ENCODE results near the gene NRCAM. TPM values are rescaled to one million over a fixed set of nuclear protein-coding genes. Genes with fewer than 3 reads are reported as not detected.

Gene NRCAM
- total and polyA plus RNA-seq, 10 of the 15 experiments (the other 5 are each of a cell fraction or from before 2014, with no cell fraction given) = 0.30 to 2.0 (median 1.0) TPM

DNA sequence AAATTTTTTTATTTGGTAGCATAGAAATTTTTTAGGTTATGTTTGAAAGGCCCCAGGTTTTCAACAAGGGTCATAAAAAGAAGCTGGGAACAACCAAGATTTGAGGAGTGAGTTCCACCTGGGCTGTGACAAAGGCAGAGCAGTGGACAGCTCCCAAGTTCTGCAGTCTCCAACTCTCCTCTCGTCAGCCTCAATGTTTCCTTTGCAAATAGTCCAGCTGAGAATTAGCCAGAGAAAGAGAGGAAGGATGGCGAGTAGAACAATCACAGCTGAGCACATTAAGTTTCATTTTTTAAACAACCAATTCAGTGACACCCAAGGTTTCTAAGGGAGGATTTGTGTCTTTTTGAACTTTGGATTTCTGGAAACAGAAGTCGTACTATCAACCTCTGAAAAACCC, 143.2 kb downstream of the NRCAM start:
- in situ Hi-C loops (cut with MboI) = no loop called here
- FAIRE-seq = no peak
- no peak overlapping the region for H3K4me2 ChIP-seq (ENCODE audit: control insufficient read depth, insufficient read depth)

More for the DNA sequence above, 143.2 kb downstream of the NRCAM start:
- WGBS (ENCODE audit: insufficient coverage, insufficient replicate concordance, low lambda C conversion rate, missing lambda C conversion rate) = 74% methylated on average over 3 of the region's 3 CpGs
- Histone ChIP-seq H3K4me3 (no peak overlapping the region), H2AFZ (ENCODE audit: control insufficient read depth, low read depth, low read length) (no peak overlapping the region), H3K27me3 (replicated peaks in 1 of 2; ENCODE audit: control insufficient read depth in 2 of 2, insufficient read depth in 2 of 2, low read length in 1 of 2) (no peaks in the 10 kb centered on the region), H3K4me1 (ENCODE audit: control insufficient read depth, insufficient read depth, low read length) (peaks cover 9% of the 10 kb centered on the region), H3K9me3 (replicated peaks; ENCODE audit: control insufficient read depth, insufficient read depth, low read length) (no peaks in the 10 kb centered on the region; the same call in 2 of the 3 replicates), H3K9ac (ENCODE audit: control insufficient read depth, insufficient read depth, low read length) (no peak overlapping the region), H3K79me2 (ENCODE audit: control insufficient read depth, insufficient read depth, low read length) (no peaks in the 10 kb centered on the region), H3K27ac (ENCODE audit: control insufficient read depth, insufficient read depth) (no peak overlapping the region), H4K20me1 (ENCODE audit: control insufficient read depth, insufficient read depth) (no peaks in the 10 kb centered on the region), H3K36me3 (ENCODE audit: control insufficient read depth in 2 of 2, insufficient read depth in 2 of 2, low read length in 1 of 2) (no peaks in the 10 kb centered on the region)
- POLR2A ChIA-PET = interaction anchor here (1.1 kb wide), 1 partner anchor 15 kb away, joined by 5 read pairs; no protein-coding TSS in a partner anchor
- RAD21 ChIA-PET (ENCODE audit: unreplicated experiment) = interaction anchor here (0.5 kb wide), 1 partner anchor 12 kb away, joined by 4 read pairs; no protein-coding TSS in a partner anchor
- CTCF ChIA-PET = no interaction called here
- DNase-seq (ENCODE audit: low read depth, low spot score) (no peak), ATAC-seq (no peak)
- no peak for TF ChIP-seq NR2C2 (IDR thresholded peaks at IDR 0.05; ENCODE audit: borderline replicate concordance, control insufficient read depth, insufficient read length, low read depth)
- no peak for TF ChIP-seq SUPT20H (IDR thresholded peaks at IDR 0.05; ENCODE audit: borderline replicate concordance, control insufficient read depth, low read depth, low read length)
- TF ChIP-seq PAX5 (IDR thresholded peaks at IDR 0.05; ENCODE audit: borderline replicate concordance, low read depth, low read length) = no peak
- no peak for TF ChIP-seq CHD2 (IDR thresholded peaks at IDR 0.05; ENCODE audit: borderline replicate concordance, low read depth, low read length)
- no peak for TF ChIP-seq GABPA (IDR thresholded peaks at IDR 0.05; ENCODE audit: low read depth)
- no peak for TF ChIP-seq SMARCA5 (IDR thresholded peaks at IDR 0.05)
- no peak for TF ChIP-seq STAT1 (conservative IDR thresholded peaks at IDR 0.05)
- no peak for TF ChIP-seq HSF1 (IDR thresholded peaks at IDR 0.05; ENCODE audit: low read depth, low read length)
- TF ChIP-seq TCF7 (IDR thresholded peaks at IDR 0.05; ENCODE audit: borderline replicate concordance) = no peak
- TF ChIP-seq, protein P1, sequence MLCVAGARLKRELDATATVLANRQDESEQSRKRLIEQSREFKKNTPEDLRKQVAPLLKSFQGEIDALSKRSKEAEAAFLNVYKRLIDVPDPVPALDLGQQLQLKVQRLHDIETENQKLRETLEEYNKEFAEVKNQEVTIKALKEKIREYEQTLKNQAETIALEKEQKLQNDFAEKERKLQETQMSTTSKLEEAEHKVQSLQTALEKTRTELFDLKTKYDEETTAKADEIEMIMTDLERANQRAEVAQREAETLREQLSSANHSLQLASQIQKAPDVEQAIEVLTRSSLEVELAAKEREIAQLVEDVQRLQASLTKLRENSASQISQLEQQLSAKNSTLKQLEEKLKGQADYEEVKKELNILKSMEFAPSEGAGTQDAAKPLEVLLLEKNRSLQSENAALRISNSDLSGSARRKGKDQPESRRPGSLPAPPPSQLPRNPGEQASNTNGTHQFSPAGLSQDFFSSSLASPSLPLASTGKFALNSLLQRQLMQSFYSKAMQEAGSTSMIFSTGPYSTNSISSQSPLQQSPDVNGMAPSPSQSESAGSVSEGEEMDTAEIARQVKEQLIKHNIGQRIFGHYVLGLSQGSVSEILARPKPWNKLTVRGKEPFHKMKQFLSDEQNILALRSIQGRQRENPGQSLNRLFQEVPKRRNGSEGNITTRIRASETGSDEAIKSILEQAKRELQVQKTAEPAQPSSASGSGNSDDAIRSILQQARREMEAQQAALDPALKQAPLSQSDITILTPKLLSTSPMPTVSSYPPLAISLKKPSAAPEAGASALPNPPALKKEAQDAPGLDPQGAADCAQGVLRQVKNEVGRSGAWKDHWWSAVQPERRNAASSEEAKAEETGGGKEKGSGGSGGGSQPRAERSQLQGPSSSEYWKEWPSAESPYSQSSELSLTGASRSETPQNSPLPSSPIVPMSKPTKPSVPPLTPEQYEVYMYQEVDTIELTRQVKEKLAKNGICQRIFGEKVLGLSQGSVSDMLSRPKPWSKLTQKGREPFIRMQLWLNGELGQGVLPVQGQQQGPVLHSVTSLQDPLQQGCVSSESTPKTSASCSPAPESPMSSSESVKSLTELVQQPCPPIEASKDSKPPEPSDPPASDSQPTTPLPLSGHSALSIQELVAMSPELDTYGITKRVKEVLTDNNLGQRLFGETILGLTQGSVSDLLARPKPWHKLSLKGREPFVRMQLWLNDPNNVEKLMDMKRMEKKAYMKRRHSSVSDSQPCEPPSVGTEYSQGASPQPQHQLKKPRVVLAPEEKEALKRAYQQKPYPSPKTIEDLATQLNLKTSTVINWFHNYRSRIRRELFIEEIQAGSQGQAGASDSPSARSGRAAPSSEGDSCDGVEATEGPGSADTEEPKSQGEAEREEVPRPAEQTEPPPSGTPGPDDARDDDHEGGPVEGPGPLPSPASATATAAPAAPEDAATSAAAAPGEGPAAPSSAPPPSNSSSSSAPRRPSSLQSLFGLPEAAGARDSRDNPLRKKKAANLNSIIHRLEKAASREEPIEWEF (IDR thresholded peaks at IDR 0.05; ENCODE audit: insufficient replicate concordance, low read depth, low read length) = no peak
- TF ChIP-seq STAT3 (IDR thresholded peaks at IDR 0.05; ENCODE audit: low read depth, low read length) = no peak
- TF ChIP-seq NRF1 (conservative IDR thresholded peaks at IDR 0.05; ENCODE audit: low read depth, low read length) = no peak
- no peak for TF ChIP-seq SMAD1 (IDR thresholded peaks at IDR 0.05; ENCODE audit: low read depth, partially characterized antibody)
- TF ChIP-seq RAD51 (IDR thresholded peaks at IDR 0.05) = no peak
- SMC1A ChIA-PET (ENCODE audit: uncharacterized antibody, unreplicated experiment) = interaction anchor here (0.8 to 1.3 kb wide), 2 partner anchors 15 to 70 kb away, joined by 3 to 5 read pairs; no protein-coding TSS in a partner anchor
- no TSS peak for BruUV-seq (replicated peaks)
- intact Hi-C loops (cut with micrococcal nuclease; ENCODE audit: unreplicated experiment) = no loop called here
